SK-N-DZ (cell line): ENCODE measurements around the gene FAM81A. TPM values are rescaled to one million over a fixed set of nuclear protein-coding genes. Genes with fewer than 3 reads are reported as not detected.
A peak's percentile ranks its signal among the peaks of the same experiment; 100 is the strongest.
"Not testable (repeated sequence)": the region's sequence is repeated elsewhere in the genome, so short reads cannot be mapped to it uniquely, and the experiment has no call there.

ENCODE experiments used
- DNase-seq: peaks from one replicate; pipeline ENCODE4 v3.0.0-alpha.2; 2015; ENCODE audit warnings: low spot score
- polyA plus RNA-seq, 2 experiments: library from polyadenylated mRNA; depleted of rRNA; stranded (reverse); fragments of >200 nt; gene quantifications; 2 replicates each; pipeline ENCODE4 v1.2.3, GENCODE V29; 2014

The FAM81A gene
- not detected in 2 replicates for polyA plus RNA-seq (2014; cell fraction: cytosol; rRNA removed)
- polyA plus RNA-seq (2014; cell fraction: nucleus; rRNA removed): not detected in 2 replicates

- peak; percentile 13 for DNase-seq
These were observed at the start of gene FAM81A for GRCh38 chr15:59437817-59438624. Gene FAM81A (plus strand): TSS chr15:59438186. CDS start chr15:59458627, 20,441 bp downstream.

GRCh38 chr15:59388670-59389069, 49.3 kb upstream of the FAM81A start:
- DNase-seq: no peak

GRCh38 chr15:59392299-59392698, 45.7 kb upstream of the FAM81A start:
- DNase-seq: no peak

GRCh38 chr15:59394166-59394661, 43.8 kb upstream of the FAM81A start:
- no peak for DNase-seq

- DNase-seq: no peak
These were observed 41.8 kb upstream of the FAM81A start for GRCh38 chr15:59396211-59396610.

DNA sequence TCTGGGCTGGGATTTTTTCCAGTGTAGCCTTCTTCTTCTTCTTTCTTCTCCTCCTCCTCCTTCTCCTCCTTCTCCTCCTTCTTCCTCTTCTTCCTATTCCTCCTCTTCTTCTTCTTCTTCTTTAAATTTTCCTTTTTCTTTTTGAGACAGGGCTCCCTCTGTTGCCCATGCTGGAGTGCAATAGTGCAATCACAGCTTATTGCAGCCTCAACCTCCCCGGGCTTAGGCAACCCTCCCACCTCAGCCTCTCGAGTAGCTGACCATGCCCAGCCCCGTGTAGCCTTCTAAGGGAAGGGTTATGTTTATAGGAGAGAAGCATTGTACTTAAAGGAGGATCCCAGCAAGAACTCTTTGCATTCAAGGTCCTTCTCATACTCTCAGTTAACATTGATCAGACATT, 41.3 kb upstream of the FAM81A start:
- DNase-seq: no peak

- no peak for DNase-seq
These were observed 39.8 kb upstream of the FAM81A start for GRCh38 chr15:59398220-59398619.

- DNase-seq: no peak
These were observed 38.4 kb upstream of the FAM81A start for GRCh38 chr15:59399465-59400102.

DNA sequence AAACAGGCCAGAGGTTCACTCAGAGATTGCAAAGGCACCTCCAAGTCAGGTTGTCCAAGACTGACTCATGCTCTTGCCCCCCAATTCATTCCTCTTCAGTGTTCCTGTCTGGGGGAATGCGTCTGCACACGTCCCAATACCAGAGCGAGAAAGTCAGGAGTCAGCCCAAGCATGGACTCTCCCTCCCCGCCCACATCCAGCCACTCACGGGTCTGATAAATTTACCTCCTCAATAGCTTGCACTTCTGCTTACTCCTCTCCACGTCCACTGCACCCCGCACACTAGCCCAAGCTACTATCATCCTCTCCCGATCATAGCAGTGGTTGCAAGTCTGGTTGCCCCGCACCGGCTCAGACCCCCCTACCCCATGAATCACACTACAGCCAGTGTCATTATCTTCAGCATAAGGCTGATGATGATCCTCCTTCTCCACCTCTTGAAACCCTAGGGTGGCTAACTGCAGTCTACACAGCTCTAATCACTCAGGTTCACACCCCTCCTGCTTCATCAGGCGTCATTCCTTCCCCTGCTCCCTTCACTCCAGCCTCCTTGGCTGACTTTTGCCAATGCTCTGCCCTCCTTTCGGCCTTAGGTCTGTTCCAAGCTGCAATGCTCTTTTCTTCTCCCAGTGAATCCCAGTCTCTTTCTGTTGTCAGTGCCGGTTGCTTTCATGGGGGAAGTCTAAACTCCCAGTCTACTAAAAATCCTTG, 37.7 kb upstream of the FAM81A start:
- no peak for DNase-seq

- not testable (repeated sequence) for DNase-seq
These were observed 36.7 kb upstream of the FAM81A start for GRCh38 chr15:59401051-59401823.

DNA sequence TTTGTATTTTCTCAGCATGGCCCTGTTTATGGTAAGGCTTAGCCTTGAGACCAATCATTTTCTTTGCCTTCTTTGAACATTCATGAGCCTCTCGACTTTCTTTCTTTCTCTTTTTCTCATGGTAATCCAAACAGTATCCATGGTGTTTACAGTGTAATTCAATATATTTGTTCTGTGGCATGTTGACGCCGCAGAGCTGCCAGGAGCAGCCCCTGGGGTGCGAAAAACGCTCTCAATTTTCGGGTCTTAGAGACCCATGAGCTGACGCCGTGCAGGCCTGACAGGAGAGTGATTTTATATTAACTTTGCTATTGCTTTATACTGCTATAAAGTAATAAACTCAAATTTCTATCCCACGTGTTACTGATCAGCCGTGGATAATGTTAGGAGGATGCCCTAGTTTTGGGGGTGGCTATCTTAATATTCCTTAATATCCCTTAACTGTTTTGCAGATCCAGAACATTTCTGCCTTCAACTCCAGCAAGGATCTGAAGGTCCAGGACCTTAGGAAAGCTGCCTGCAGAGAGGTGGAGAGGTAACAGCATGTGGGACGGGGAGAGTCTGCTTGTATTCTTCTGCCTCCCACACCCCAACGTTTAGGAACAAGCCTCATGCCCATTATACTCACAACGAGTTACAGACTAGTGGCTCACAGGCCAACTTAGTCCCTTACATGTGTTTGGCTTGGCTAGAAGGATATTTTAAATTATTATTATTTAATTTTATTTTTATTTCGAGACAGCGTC, 36.0 kb upstream of the FAM81A start:
- DNase-seq: no peak

DNA sequence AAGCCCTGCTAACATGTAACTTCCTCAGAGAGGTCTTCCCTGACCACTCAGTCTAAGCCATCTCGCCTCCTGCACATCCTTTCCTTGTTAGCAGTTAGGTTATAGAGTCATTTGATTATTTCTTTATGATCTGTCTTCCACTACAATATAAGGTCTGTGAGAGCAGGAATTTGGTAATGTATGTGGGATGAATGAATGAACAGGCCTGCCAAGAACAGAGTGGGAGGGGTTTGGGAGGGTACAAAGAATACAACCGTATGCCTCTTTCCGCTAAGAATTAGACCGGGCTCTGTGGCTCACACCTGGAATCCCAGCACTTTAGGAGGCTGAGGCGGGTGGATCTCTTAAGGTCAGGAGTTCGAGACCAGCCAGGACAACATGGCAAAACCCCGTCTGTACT, 32.9 kb upstream of the FAM81A start:
- no peak for DNase-seq

DNA sequence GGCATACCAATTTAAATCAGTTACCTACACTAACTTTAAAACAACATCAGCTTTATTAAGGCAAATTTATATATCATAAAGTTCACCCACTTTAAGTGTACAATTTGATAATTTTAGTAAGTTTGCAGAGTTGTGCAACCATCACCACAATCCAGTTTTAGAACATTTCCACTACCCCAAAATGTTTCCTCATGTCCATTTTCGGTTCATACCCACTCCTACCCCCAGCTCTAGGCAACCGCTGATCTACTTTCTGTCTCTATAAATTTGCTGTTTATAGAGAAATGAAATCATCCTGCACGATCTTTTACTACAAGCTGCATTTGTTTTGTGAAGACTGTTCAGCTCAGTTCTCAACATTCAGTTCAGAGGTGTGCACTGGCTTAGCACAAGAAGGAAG, 31.5 kb upstream of the FAM81A start:
- DNase-seq: no peak

- no peak for DNase-seq
These were observed 30.0 kb upstream of the FAM81A start for GRCh38 chr15:59407946-59408345.

DNA sequence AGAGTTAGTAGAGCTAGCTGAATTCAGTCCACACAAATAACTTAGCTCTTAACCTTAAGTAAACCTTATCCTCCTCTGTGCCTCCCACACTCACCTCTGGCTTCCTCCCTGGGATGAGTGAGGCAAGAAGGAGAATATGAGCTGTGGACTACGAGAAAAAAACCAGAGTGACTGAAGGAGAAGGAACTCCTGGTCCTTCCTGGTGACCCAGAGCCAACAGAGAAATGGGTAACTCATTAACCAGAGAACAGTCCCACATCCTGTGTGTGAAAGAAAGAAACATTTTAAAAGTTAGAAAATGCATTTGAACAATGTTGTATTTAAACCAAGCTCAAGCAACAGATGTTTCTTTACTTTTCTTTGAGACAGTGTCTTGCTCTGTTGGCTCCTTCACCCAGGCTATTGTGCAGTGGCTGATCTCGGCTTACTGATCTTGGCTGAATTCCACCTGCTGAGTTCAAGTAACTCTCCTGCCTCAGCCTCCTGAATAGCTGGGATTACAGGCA, 27.5 kb upstream of the FAM81A start:
- DNase-seq: no peak

GRCh38 chr15:59413577-59413976, 24.4 kb upstream of the FAM81A start:
- DNase-seq: no peak

DNA sequence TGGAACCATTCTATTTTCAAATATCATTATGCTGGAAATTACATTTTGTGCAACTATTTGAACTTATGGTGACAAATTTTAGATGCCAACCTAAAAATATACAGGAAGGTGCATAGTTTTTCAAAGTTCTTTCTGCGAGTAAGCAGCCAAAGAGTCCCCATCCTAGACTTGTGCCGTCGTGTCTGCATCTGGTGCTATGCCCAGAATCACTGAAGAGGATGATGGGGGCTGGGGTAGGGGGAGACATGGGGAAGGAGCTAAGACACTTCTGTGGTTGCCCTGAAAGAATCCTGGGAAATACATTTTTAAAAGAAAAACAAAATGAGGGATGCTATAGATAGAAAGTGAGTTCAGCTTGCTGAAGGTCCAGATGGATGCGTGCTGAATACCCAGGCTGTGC, 21.2 kb upstream of the FAM81A start:
- no peak for DNase-seq

- DNase-seq: no peak
These were observed 18.8 kb upstream of the FAM81A start for GRCh38 chr15:59419170-59419569.

- DNase-seq: no peak
These were observed 17.9 kb upstream of the FAM81A start for GRCh38 chr15:59420108-59420507.

- DNase-seq: no peak
These were observed 16.9 kb upstream of the FAM81A start for GRCh38 chr15:59420986-59421618.
